HepG2 (cell line): ENCODE data around the gene ADAM10. TPM values are rescaled to one million over a fixed set of nuclear protein-coding genes. Genes with fewer than 3 reads are reported as not detected.

ENCODE experiments used
- ATAC-seq: fragments of 200-7000 bp; cut with Tn5 transposase; 3 replicates; pipeline ENCODE4 v1.9.1; 2020; ENCODE audit warnings: mild to moderate bottlenecking, moderate library complexity
- BruUV-seq: library from RNA; stranded (reverse); fragments of 400-500 nt; replicated peaks from 2 replicates; lab custom pipeline; 2021; lab: Mats Ljungman, UMichigan
- CTCF ChIA-PET: fragments of 300-600 bp; formaldehyde crosslinking; extraction: SDS; loops from one replicate; lab custom pipeline; 2021; ENCODE audit warnings: low total read pairs, inconsistent platforms, low intra/inter-chr PET ratio; lab: Yijun Ruan, JAX
- POLR2A ChIA-PET: fragments of 350-600 bp; sonication (Branson Sonifier 250); formaldehyde crosslinking; loops from one replicate; lab custom pipeline; 2020; ENCODE audit warnings: antibody characterized with exemption, inconsistent platforms; lab: Yijun Ruan, JAX
- DNase-seq: peaks from one replicate; pipeline ENCODE4 v3.0.0-alpha.2; 2015; ENCODE audit warnings: low spot score
- FAIRE-seq: peaks from 3 replicates; lab custom pipeline; 2011; peaks lifted over from hg19 to GRCh38; lab: Jason Lieb, UNC
- H2AFZ ChIP-seq: one replicate; pipeline ENCODE4 v1.6.1; 2011; ENCODE audit warnings: low read length, inconsistent platforms
- H3K27ac ChIP-seq: fragments of 300-600 bp; 3 replicates; pipeline ENCODE4 v1.8.0; 2011; ENCODE audit warnings: mixed run types, mild to moderate bottlenecking, mixed read lengths, low read length, inconsistent platforms; ENCODE audit not compliant: insufficient read depth; ENCODE audit errors: extremely low read length
- H3K27me3 ChIP-seq, 2 experiments: fragments of 200-600 bp in 1 of 2; 2 replicates in 1 of 2; 3 replicates in 1 of 2; pipeline versions ENCODE4 v1.6.0 to v1.8.0; 2011; ENCODE audit warnings: low read length in 2 of 2, mild to moderate bottlenecking in 2 of 2, moderate library complexity in 2 of 2, inconsistent platforms in 1 of 2; ENCODE audit not compliant: insufficient read depth in 2 of 2, control insufficient read depth in 1 of 2
- H3K36me3 ChIP-seq, 2 experiments: fragments of 200-600 bp in 1 of 2; replicated peaks in 1 of 2; 2 replicates in 1 of 2; 3 replicates in 1 of 2; pipeline versions ENCODE4 v1.5.1 to v1.8.0; 2011; ENCODE audit warnings: low read length in 2 of 2, inconsistent platforms in 1 of 2; ENCODE audit not compliant: insufficient read depth in 2 of 2, control insufficient read depth in 1 of 2
- H3K4me1 ChIP-seq: 2 replicates; pipeline ENCODE4 v1.5.1; 2012; ENCODE audit warnings: low read length, inconsistent platforms; ENCODE audit not compliant: insufficient read depth
- H3K4me2 ChIP-seq: 2 replicates; pipeline ENCODE4 v1.6.0; 2011; ENCODE audit warnings: low read depth, low read length, inconsistent platforms
- H3K4me3 ChIP-seq, 3 experiments: fragments of 200-600 bp in 1 of 3; sonication (generic), shearing (Covaris generic) in 1 of 3; replicated peaks in 1 of 3; 2 replicates each; pipeline ENCODE4 v1.5.1; 2011 to 2016; ENCODE audit warnings: low read length in 3 of 3, inconsistent platforms in 2 of 3, low read depth in 2 of 3, mild to moderate bottlenecking in 2 of 3, control low read depth in 1 of 3, mixed read lengths in 1 of 3; ENCODE audit not compliant: insufficient read depth in 1 of 3
- H3K79me2 ChIP-seq: one replicate; pipeline ENCODE4 v1.6.1; 2011; ENCODE audit warnings: low read length, inconsistent platforms; ENCODE audit not compliant: insufficient read depth
- H3K9ac ChIP-seq: 2 replicates; pipeline ENCODE4 v1.6.0; 2011; ENCODE audit warnings: mild to moderate bottlenecking, low read depth, low read length, inconsistent platforms; ENCODE audit not compliant: insufficient read depth
- H3K9me3 ChIP-seq: 2 replicates; pipeline ENCODE4 v1.5.1; 2012; ENCODE audit warnings: mild to moderate bottlenecking, low read length
- H4K20me1 ChIP-seq: 2 replicates; pipeline ENCODE4 v1.6.0; 2011; ENCODE audit warnings: inconsistent platforms, mild to moderate bottlenecking, low read length, moderate library complexity; ENCODE audit not compliant: insufficient read depth
- ELK4 ChIP-seq: sonication (generic); formaldehyde crosslinking; IDR thresholded peaks from 2 replicates; pipeline ENCODE4 v1.9.0; 2021; ENCODE audit warnings: missing genetic modification reagents, borderline replicate concordance
- EP300 ChIP-seq, 3 experiments: sonication (generic) in 1 of 3; formaldehyde crosslinking in 1 of 3; IDR thresholded peaks; 2 replicates each; pipeline versions ENCODE4 v1.5.1 to v1.6.1; 2011 to 2020; ENCODE audit warnings: low read depth in 2 of 3, low read length in 2 of 3, borderline replicate concordance in 1 of 3, improper control_type of control experiment in 1 of 3, mild to moderate bottlenecking in 1 of 3, missing genetic modification reagents in 1 of 3, moderate library complexity in 1 of 3
- FLYWCH1 ChIP-seq: sonication (generic); formaldehyde crosslinking; IDR thresholded peaks from 2 replicates; pipeline ENCODE4 v1.8.1; 2023; ENCODE audit warnings: mild to moderate bottlenecking, missing genetic modification reagents
- HNRNPLL ChIP-seq: fragments of 200-400 bp; formaldehyde crosslinking; IDR thresholded peaks from 2 replicates; pipeline ENCODE4 v1.6.1; 2017; ENCODE audit warnings: mild to moderate bottlenecking, low read depth, low read length; ENCODE audit not compliant: poor library complexity, severe bottlenecking
- HOXA5 ChIP-seq: sonication (generic); formaldehyde crosslinking; IDR thresholded peaks from 2 replicates; pipeline ENCODE4 v1.4.0; 2020; ENCODE audit warnings: missing genetic modification reagents
- JDP2 ChIP-seq: sonication (generic); formaldehyde crosslinking; IDR thresholded peaks from 2 replicates; pipeline ENCODE4 v1.8.1; 2022; ENCODE audit warnings: missing genetic modification reagents, borderline replicate concordance
- KLF6 ChIP-seq: IDR thresholded peaks from 2 replicates; pipeline ENCODE4 v1.8.0; 2016; ENCODE audit warnings: missing biosample characterization, missing genetic modification reagents
- NCOA2 ChIP-seq: sonication (generic); formaldehyde crosslinking; IDR thresholded peaks from 2 replicates; pipeline ENCODE4 v1.8.0; 2022; ENCODE audit warnings: inconsistent platforms
- NFE2L2 ChIP-seq: fragments of 150-350 bp; IDR thresholded peaks from 2 replicates; pipeline ENCODE4 v1.6.1; 2014; ENCODE audit warnings: low read length
- PLRG1 ChIP-seq: fragments of 450-650 bp; conservative IDR thresholded peaks from 2 replicates; pipeline ENCODE4 v1.6.1; 2016
- PRDM15 ChIP-seq: sonication (generic); formaldehyde crosslinking; IDR thresholded peaks from 2 replicates; pipeline ENCODE4 v1.4.0; 2020; ENCODE audit warnings: missing genetic modification reagents
- SRSF4 ChIP-seq: fragments of 200-400 bp; formaldehyde crosslinking; IDR thresholded peaks from one replicate; pipeline ENCODE4 v1.6.1; 2018; ENCODE audit warnings: mild to moderate bottlenecking, low read depth, low read length, moderate library complexity; ENCODE audit not compliant: poor library complexity, severe bottlenecking
- TBL1XR1 ChIP-seq: fragments of 150-350 bp; IDR thresholded peaks from 2 replicates; pipeline ENCODE4 v1.6.1; 2014; ENCODE audit warnings: borderline replicate concordance, low read length; ENCODE audit not compliant: partially characterized antibody
- ZNF580 ChIP-seq: IDR thresholded peaks from 2 replicates; pipeline ENCODE4 v1.6.1; 2016; ENCODE audit warnings: low read depth, borderline replicate concordance
- ZNF616 ChIP-seq: sonication (generic); formaldehyde crosslinking; IDR thresholded peaks from 2 replicates; pipeline ENCODE4 v1.5.0; 2020; ENCODE audit warnings: low read depth, mild to moderate bottlenecking, missing genetic modification reagents
- WGBS: methylation state at CpG from one replicate; pipeline ENCODE4 v1.1.6; 2017; ENCODE audit warnings: low lambda C conversion rate; 5-methylcytosine and 5-hydroxymethylcytosine counted together
- in situ Hi-C: cut with HindIII; loops from 2 replicates; pipeline ENCODE4 v1.10.0; 2017; ENCODE audit warnings: low pct_unique_long_range_greater_than_20kb; ENCODE audit not compliant: extremely low pct_ligation_motif_present
- intact Hi-C: fragments of 100-400 bp; cut with micrococcal nuclease; formaldehyde crosslinking; loops from one replicate; pipeline ENCODE4 v1.10.0; 2022; ENCODE audit not compliant: unreplicated experiment
- polyA plus RNA-seq, 8 experiments: library from polyadenylated mRNA; depleted of rRNA in 3 of 8; stranded (reverse) in 7 of 8; unstranded in 1 of 8; fragments of >200 nt; fragmentation: Illumina TruSeq in 4 of 8; extraction: Trizol in 4 of 8; gene quantifications; 2 replicates each; pipeline versions ENCODE4 v1.2.1 to v1.2.3, GENCODE V29; 2011 to 2016; ENCODE audit warnings: low read depth in 4 of 8, missing spikeins in 1 of 8, mixed read lengths in 1 of 8; ENCODE audit not compliant: insufficient read depth in 1 of 8
- total RNA-seq, 5 experiments: library from RNA; depleted of rRNA; stranded (reverse); fragments of >200 nt; fragmentation: Illumina TruSeq; extraction: Trizol; gene quantifications; 2 replicates each; pipeline ENCODE4 v1.2.3, GENCODE V29; 2016; ENCODE audit warnings: low read depth in 1 of 5
- TF ChIP-seq, protein P1 (sequence below): sonication (generic); formaldehyde crosslinking; IDR thresholded peaks from 2 replicates; pipeline ENCODE4 v1.5.1; 2020; ENCODE audit warnings: missing genetic modification reagents, mild to moderate bottlenecking, borderline replicate concordance
- TF ChIP-seq, protein P2 (sequence below): sonication (generic); formaldehyde crosslinking; IDR thresholded peaks from 2 replicates; pipeline ENCODE4 v1.5.0; 2020; ENCODE audit warnings: missing genetic modification reagents

The ADAM10 gene
- total and polyA plus RNA-seq, 2 of the 13 experiments (the other 11 are each of a cell fraction or from before 2014, with no cell fraction given), result 92.7 to 125 TPM

- DNase-seq (no peak), ATAC-seq (no peak), FAIRE-seq (no peak)
- peaks cover 8% of the 10 kb centered on the region for H3K9me3 ChIP-seq
- 0 out of 2 replicates have a peak, but pooled peaks cover 6% of the 10 kb centered on the region for H4K20me1 ChIP-seq
- no peak overlapping the region for H3K9ac ChIP-seq
- ChIA-PET CTCF (no interaction called here), POLR2A (no interaction called here)
- 98% methylated on average over 4 of the region's 4 CpGs for WGBS
- no peak overlapping the region for H3K4me2 ChIP-seq
- H3K27me3 ChIP-seq, result no peaks in the 10 kb centered on the region
- in situ Hi-C loops, result no loop called here
- BruUV-seq, result no TSS peak
- no peak overlapping the region for H3K27ac ChIP-seq
- 0 out of 2 replicates have a peak, but pooled peaks cover 6% of the 10 kb centered on the region for H3K4me1 ChIP-seq
- H3K4me3 ChIP-seq, result no peak overlapping the region
- H2AFZ ChIP-seq, result no peak overlapping the region
- H3K36me3 ChIP-seq, result peaks cover 2 to 13% of the 10 kb centered on the region in 2 experiments; a peak in 3 of 5 replicates
- intact Hi-C loops, result no loop called here
- peaks cover 70% of the 10 kb centered on the region for H3K79me2 ChIP-seq
- TF ChIP-seq TBL1XR1 (no peak), JDP2 (CRISPR knock-in tag) (no peak), ELK4 (CRISPR knock-in tag) (no peak), ZNF616 (CRISPR knock-in tag) (no peak), SRSF4 (no peak), KLF6 (no peak), HOXA5 (CRISPR knock-in tag) (no peak), HNRNPLL (no peak), PLRG1 (no peak), ZNF580 (CRISPR knock-in tag) (no peak), NCOA2 (CRISPR knock-in tag) (no peak), FLYWCH1 (CRISPR knock-in tag) (no peak), PRDM15 (CRISPR knock-in tag) (no peak), NFE2L2 (no peak), EP300 (IDR thresholded peaks at IDR 0.05; ENCODE audit: low read depth in 2 of 2, low read length in 2 of 2) (no peak), EP300 (CRISPR knock-in tag; IDR thresholded peaks at IDR 0.05; ENCODE audit: borderline replicate concordance) (no peak)
- TF ChIP-seq, protein P1, sequence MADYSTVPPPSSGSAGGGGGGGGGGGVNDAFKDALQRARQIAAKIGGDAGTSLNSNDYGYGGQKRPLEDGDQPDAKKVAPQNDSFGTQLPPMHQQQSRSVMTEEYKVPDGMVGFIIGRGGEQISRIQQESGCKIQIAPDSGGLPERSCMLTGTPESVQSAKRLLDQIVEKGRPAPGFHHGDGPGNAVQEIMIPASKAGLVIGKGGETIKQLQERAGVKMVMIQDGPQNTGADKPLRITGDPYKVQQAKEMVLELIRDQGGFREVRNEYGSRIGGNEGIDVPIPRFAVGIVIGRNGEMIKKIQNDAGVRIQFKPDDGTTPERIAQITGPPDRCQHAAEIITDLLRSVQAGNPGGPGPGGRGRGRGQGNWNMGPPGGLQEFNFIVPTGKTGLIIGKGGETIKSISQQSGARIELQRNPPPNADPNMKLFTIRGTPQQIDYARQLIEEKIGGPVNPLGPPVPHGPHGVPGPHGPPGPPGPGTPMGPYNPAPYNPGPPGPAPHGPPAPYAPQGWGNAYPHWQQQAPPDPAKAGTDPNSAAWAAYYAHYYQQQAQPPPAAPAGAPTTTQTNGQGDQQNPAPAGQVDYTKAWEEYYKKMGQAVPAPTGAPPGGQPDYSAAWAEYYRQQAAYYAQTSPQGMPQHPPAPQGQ, result no peak
- TF ChIP-seq, protein P2, sequence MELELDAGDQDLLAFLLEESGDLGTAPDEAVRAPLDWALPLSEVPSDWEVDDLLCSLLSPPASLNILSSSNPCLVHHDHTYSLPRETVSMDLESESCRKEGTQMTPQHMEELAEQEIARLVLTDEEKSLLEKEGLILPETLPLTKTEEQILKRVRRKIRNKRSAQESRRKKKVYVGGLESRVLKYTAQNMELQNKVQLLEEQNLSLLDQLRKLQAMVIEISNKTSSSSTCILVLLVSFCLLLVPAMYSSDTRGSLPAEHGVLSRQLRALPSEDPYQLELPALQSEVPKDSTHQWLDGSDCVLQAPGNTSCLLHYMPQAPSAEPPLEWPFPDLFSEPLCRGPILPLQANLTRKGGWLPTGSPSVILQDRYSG (CRISPR knock-in tag), result no peak
Measured at GRCh38 chr15:58701376-58701775, 48.1 kb downstream of the ADAM10 start.
